HG03066 (cell line): Measurements from ENCODE around the gene VPS13D.
"Not testable (repeated sequence)": the region's sequence is repeated elsewhere in the genome, so short reads cannot be mapped to it uniquely, and the experiment has no call there.

Source experiments
- ATAC-seq: cut with Tn5 transposase; IDR thresholded peaks from one replicate; pipeline ENCODE4 v1.9.1; 2021; ENCODE audit warnings: low read depth; ENCODE audit not compliant: unreplicated experiment

The VPS13D gene

DNA sequence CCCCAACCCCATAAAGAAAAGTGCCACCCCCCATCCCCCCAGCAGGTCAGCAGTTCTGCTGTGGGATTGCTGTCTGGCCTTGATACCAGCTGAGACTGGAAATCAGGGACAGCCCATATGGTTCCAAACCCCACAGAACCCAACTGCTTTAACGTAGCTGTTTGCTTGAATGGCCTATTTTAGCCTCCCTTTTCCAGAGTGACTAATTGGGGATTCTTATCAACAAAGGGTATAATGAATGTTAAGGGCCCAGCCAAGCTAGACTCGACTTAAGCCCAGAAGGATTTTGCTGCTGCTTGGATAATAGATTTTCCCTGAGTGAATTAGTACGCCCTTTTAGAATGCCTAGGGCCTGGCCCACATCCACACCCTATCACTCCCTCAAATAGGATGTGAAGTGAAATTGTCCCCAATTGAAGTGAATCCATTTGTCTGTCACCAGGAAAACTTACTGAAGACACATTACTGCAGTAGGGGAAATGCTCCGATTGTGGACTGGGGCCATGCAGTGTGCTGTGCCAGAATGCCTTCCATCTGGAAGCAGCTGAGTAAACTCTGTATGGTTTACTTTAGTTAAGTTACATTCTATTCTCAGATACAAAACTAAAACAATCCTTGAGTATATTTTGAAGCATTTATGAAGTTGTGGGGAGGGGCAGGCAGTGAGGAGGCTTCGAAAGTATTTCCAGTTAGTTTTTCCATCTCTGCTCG lies 231.2 kb downstream of the VPS13D start:
- no peak for ATAC-seq

DNA sequence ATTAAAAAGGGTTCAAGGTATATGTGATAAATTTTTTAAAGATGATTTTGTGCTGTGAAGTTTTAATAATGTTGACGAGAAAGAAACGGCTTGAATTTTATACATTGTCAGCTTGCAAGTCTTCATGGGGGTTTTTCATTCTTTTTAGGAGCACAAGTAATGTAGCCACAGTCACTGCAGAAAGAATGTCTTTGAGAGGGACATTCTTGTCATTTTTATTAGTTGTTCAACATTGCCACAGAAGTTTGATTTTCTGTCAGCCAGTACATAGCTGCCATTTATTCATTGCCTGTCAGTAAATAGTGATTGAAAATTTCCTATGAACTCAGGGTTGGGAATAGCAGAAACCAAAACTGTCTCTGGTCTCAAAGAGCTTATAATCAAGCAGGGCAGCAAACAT lies 231.9 kb downstream of the VPS13D start:
- no peak for ATAC-seq

DNA sequence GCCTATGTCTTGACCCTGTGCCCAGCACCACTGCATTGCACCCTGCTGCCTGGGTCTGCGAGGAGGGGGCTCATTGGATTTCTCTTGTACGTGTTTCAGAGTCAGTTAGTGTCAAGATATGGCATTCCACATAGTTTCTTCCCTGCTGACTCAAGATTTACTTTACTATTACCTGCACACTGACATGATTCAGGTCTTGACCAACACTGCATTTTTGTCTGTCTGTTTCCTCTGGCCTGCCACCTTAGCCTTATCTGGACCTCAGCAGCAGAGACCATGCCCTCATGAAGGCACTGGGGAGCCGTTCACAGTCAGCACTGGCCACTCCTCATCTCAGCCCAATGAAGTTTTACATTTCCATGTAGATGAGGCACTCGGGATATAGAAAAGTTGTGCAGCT lies 232.8 kb downstream of the VPS13D start:
- ATAC-seq = no peak

DNA sequence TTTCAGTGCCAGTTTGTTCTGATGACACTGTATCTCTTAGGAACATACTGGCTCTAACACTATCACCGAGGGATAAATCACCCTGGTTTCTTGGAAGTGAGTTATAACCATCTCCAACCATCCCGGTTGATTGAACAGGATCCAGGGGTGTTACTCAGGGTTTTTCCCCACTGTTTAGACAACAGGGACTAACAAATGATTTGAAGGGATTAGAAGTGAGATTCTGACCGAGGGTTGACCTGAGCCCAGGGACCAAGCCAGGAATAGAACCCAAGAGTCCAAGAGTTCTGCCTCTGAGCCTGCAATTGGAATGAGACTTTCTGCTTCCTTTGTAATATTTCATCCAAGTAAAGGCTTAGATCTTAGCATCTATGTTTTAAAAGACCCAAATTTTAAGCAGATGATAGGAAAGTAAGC lies 234.2 kb downstream of the VPS13D start:
- no peak for ATAC-seq

DNA sequence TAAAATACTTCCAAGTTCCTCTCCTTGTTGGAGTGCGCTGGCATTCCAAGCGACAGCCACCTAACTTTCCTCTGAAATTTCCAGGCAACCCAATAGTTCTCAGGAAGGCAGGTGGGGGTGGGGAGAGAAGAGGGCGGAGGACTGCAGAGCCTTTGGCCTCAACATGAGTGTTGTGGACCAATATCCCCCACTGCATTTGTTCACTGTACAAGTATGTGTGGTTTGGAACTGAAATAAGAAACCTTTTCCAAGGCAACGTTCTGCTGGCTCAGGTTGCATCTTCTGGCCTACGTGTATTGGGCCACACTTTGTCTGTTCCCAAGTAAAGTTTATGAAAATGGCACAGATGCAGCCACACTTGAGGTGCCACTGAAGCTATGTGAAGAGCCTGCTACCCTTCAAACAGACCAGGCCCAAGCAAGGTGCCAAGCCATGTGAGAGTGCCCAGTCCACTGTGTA lies 234.8 kb downstream of the VPS13D start:
- ATAC-seq = no peak

DNA sequence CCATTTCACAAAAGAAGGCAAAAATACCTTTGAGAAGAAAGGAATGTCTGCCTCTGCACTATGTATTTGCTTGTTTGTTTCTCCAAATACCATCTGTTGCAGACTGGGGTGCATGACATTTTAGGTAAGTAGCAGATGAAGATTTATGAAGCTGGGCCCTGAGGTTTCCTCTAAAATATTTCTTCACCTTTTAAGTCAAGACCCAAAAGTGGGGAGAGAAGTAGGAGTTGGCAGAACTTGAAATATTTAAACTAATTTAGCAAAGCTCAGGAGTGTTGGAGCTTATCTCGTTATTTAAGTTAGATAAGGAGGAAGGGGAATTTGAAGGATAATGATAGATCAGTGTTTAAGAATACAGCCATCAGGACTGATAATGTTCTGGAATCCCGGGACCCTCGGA lies 235.3 kb downstream of the VPS13D start:
- ATAC-seq = no peak

DNA sequence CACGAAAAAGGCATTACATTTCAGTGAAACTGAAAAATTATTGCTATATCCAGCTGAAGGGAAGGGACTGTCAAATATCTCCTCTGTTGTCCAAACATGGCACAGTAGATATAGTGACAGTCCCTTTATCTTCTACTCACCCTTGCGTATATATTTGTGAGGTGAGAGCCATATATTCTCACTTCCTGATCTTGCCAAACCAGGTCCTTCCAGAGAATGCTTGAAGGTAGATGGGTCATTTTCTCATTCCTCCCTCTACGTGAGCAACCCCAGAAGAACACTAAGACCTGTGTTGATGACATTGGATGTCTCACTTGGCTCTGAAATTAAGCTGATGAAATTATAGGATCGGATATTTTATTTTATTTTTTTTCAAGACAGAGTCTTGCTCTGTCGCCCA lies 237.0 kb downstream of the VPS13D start:
- ATAC-seq = no peak

DNA sequence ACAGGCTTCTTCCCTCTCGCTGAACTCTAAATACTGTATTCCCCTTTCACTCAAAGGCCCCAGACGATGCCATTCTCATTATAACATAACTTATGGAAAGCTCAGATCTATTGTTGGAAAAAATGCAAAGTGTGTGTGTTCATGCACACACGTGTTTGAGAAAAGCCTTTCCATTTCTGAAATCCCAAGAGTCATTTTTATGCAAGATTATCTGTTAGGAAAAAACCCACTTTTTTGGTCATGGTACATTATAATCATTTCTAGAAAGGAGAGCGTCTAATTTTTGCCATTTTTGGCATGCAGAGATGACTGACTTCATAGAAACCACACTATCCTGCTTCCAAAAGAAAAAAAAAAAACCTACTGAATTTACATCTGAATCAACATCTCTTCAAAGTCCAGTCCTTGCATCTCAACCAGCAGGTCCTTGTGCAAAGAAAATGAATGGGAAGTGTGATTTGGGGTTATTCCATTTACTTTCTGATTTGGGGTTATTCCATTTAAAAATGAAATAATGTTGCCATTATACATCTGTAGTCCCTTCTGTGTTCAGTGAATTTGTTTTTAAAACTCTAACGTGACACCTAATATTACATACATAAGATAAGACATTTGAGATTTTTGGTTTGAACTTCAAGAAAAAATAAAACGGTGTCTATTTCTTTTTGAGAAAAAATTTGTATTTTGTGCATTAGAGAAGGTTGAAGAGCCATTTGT lies 237.9 kb downstream of the VPS13D start:
- no peak for ATAC-seq

DNA sequence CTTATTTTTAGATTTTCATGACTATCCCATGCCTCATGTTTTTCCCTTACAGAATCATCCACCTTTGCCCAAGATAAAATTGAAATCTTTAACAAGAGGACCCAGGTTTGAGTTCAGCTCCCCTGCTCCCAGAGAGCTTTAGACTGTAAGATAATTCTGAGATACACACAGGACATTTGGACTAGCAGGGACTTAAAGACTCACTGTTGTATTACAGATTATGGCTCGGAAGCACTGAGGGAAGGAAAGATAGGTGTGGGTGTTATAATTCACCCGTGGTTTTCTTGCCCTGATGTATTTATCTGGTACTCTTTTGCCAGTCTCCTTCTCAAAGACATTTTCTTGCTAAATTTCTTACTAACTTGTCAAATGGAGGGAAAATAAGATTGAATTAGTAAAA lies 238.5 kb downstream of the VPS13D start:
- ATAC-seq = no peak

DNA sequence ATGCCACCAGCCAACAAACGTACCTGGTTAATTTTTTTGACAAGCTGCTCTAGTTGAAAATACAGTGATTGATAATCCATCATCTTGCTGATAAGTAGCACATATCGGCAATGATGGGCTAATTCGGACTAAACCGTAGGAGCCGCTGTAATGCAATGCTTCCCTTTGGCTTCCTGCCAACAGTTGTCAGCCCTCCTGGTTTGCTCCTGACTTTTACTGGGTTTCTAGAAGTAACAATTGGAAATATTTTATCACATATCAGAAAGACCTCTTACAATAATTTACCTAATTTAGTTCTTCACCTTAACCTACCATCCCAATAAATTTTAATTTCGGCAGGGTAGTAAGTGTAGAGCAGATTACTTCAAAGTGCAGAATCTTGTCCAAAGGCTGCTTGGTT lies 239.7 kb downstream of the VPS13D start:
- no peak for ATAC-seq

DNA sequence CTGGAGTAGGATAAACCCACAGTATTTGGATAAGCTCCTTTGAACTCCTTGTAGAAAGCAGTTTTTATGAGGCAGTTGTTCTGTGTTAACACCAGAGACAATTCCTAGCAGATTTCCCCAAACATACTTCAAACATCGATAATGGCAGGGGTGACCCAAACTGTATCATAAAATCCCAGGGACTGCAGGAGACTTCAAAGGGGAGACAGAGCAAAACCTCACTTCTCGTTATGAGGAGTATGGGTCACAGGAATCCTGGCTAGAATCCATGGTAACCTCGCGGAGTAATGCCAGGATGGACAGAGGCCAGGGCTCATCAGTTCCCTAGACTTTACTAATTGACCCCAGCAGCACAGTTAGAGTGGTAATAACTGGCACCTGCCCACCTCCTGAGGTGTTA lies 240.2 kb downstream of the VPS13D start:
- no peak for ATAC-seq

DNA sequence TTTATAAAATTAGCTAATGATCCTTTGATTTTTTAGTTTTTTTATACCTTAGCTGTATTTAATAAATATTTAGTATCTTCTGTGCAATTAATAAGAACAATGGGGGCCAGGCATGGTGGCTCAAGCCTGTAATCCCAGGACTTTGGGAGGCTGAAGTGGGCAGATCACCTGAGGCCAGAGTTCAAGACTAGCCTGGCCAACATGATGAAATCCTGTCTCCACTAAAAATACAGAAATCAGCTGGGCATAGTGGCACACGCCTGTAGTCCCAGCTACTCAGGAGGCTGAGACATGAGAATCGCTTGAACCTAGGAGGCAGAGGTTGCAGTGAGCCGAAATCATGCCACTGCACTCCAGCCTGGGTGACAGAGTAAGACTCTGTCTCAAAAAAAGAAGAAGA lies 241.1 kb downstream of the VPS13D start:
- not testable (repeated sequence) for ATAC-seq

DNA sequence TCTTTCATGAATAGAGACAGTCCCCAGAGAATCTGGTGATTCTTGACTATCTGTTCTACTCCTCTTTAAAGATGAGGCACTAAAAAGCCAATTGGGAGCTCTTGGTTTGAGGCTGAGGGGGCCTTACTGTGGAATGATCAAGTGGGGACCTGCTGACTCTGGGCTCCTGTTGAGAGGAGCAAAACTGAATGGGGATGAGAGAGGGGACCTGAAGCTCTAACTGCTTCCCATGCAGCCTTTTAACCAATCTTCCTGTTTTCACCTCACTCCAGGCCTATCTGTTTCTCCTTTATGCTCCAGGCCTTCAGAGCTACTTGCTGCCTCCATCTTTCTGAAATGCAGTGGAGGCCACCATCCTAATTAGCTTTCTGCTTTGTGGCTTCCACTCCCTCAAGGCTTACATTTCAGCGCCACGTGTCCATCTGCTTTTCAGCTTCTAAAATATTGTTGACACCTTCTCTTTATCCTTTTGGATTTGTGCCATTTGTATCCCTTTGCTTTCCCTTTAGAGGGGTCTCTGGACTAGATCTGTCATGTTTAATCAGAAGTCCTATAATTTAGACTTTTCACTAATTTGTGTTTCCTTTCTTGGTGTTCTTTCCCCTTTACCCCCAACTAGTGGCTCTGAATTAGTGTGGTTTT lies 242.4 kb downstream of the VPS13D start:
- no peak for ATAC-seq

DNA sequence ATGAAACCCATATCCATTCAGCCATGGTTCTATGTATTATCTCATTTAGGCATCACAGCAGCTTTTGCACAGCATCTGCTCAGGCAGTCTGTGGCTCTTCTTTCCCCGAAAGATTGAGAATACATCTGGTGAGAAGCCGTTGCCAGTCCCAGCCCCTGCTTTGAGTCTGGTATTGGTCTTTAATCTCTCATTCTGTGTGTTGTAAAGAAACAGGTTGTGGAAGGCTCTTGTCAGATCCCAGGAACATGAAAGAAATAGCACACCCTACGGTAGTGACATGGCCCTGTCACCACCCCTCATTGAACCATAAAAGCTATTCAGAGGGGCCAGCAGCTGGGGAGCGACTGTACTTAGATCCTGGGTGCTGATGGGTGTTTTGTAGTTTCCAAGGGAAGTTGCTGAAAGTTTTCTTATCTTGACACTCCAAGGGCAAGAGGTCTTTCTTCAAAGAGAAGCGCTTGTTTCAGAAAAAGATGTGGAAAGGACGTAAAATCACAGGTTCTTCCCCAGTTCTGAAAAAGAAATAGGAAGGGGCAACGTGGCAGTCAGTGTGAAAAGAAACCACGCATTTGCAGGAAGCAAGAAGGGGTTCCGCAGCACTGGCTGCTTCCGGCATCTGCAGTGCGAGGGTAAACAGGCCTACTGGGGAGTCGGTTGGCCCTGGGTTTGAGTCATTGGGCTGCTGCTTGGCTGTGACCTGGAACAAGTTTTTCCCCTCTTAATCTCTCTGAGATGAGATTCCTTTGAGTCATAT lies 243.1 kb downstream of the VPS13D start:
- no peak for ATAC-seq

DNA sequence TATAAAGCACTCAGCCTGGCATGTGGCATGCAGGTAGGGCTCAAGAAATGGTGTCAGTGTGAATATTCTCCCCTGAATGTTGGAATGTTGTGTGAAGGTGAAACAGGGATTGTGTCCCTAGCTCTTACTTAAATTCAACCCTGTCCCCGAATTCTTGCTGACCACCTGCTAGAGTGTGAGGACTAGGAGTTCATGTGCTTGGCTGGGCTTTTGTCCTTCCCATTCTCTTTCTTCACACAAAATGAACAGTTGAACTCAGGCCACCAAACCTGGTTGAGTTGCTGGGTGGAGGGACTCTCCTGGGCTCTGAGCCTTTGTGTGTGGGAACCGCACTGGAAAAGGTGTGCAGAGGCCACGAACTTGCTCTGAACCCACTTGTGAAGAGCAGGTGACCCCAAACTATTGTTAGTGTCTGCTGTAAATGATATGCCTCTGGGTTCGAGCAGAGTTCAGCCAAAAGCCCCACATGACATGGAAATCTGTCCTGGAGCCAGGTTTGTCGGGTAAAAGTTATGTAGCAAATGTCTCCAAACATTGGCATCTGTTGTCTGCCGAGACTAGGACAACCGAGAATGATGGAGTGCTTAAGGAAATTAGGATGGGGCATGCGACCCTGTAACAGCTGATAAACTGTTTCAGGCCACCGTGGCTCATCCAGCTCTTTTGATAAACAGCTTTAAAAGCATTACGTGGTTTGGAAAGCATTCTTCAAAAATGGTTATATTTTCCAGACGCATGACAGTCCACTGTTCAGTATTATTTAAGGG lies 243.9 kb downstream of the VPS13D start:
- ATAC-seq = no peak

DNA sequence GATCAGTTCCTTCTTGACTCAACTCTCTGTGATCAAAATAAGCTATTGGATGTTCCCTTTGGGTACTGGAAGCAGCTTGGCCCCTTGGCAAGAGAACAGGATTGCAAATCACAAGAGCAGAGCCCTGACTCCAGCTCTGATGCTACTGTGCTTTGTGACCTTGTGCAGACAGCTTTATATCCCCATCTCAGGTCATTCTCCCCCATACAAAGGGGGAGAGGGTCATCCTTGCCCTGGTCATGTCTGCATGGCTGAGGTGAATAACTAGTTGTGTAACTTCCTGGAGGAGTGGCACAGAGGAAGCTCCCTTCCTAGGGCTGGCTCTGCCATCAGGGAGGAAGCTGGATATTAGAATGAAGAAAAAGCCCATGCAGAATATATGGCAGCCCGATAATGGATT lies 245.3 kb downstream of the VPS13D start:
- no peak for ATAC-seq

DNA sequence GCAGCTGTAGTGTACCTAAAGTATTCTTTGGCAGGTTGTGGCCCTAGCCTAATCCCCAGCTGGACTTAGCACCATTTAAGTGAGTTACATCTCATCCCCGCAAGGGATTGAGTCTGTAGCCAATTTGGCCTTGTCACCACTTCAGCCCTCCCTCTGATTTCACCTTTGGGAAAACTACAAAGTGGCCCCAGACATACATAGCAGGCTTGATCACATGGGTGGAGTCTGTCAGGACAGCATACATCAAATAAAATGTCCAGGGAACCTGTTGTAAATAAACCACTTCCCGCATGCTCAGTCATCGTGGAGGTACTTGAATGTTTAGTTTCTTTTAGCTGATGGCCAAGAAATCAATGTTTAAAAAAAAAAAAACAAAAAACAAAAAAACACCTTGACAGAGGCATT lies 245.7 kb downstream of the VPS13D start:
- no peak for ATAC-seq

DNA sequence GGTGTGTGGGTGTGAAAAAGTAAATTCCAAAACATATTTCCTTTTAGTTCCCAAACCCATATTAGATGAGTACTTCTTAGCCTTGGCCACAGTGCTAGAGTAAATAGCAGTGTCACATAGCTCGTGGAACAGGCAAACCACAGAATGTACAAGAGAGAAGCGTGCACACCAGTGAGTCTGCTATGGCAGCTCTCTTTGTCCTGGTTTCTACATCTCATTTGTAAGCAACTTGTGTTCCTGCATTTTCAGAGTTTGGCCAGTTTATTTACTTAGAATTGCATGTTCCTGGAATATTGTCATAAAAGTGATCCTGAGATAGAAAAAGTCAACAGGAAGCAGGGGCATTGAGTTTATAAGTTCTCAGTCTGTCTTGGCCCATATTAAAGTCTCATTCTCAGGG lies 246.1 kb downstream of the VPS13D start:
- no peak for ATAC-seq

DNA sequence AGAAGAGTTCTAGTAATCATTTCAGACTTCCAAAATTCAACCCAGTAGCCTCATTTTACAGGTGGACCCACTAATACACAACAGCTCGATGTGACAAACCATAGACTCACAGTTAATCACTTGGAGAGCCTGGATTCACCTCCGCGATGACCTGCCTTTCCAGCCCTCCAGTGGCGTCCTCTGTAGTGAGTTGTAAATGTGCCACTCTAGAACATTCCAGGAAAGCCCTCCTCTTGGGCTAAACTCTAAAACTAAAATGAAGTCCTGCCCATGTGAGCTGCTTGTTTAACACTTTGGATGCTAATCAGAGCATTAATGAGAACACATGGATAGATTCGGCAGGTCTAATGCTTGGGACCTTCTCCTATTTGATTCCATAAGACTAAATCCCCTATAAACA lies 247.5 kb downstream of the VPS13D start:
- no peak for ATAC-seq

DNA sequence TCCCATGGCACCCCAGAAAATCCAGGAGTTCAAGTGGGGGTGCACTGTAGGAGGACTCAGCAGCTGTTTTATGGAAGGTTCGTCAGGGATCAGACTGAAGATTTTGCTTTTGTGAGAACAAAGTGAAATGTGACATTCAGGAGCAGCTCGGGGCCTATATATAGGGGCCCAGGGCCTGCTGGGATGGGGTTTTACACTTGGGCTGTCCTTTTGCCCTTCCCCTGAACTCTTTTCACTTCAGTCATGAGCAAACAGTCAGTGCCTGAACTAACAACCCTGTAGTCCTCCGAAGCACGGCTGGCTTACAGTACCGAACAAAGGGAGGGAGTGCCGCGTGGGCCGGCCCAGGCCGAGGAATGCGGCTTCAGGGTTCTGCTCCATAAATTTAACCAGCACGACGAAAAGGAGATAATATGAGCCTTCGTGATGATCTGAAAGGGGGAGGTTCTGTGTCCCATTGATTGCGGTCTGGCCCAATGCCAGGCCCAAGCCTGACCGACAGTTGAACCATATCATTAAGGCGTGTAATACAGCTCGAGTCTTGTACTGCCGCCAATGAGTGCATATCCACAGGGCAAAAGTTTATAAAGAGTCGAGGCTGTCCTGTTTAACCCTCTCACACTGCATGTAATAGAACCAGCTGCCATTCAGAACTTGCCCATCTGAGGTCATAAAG lies 248.2 kb downstream of the VPS13D start:
- ATAC-seq = no peak
